GM08714 (cell line): Measurements from ENCODE around the gene SUMO4.

ENCODE experiments used
- H3K4me3 ChIP-seq: fragments of 200-500 bp; sonication (Bioruptor generic); 2 replicates; pipeline ENCODE4 v1.5.1; 2014; ENCODE audit warnings: mild to moderate bottlenecking, low read length, inconsistent platforms
- ZNF274 ChIP-seq: IDR thresholded peaks from 2 replicates; pipeline ENCODE4 v1.6.1; 2012; ENCODE audit warnings: mild to moderate bottlenecking, low read depth, low read length

The SUMO4 gene

DNA sequence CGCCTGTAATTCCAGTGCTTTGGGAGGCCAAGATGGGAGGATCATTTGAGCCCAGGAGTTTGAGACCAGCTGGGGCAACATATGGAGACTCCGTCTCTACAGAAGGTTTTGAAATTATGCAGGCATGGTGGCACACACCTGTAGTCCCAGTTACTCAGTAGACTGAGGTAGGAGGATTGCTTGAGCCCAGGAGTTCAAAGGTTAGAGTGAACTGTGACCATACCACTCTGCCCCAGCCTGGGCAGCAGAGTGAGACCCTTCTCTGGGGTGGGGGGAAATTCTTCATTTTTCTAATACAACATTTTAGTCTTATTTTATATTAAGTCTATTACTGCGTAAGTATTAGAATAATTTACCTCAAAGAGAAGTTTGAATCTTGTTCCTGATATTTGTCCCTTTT lies 20.1 kb upstream of the SUMO4 start:
- no peak overlapping the region for H3K4me3 ChIP-seq
- no peak for TF ChIP-seq ZNF274

DNA sequence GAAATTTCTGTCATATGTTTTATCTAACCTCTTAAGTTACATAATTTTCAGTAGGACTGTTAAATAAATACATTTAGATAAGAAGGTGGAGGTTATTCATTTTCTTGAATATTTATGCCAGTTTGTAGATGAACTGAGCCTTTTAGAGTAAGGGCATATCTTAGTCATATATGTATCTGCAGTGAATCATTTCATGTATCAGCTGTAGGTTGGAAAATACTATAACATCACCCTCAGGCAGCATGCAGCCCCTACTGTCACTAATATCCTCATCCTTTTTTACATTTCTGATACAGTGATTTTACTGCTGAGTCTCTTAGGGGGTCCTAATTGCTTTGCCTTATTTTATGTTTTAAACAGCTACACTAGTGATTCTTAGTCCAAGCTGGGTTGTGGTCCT lies 19.5 kb upstream of the SUMO4 start:
- TF ChIP-seq ZNF274, result no peak
- no peak overlapping the region for H3K4me3 ChIP-seq

DNA sequence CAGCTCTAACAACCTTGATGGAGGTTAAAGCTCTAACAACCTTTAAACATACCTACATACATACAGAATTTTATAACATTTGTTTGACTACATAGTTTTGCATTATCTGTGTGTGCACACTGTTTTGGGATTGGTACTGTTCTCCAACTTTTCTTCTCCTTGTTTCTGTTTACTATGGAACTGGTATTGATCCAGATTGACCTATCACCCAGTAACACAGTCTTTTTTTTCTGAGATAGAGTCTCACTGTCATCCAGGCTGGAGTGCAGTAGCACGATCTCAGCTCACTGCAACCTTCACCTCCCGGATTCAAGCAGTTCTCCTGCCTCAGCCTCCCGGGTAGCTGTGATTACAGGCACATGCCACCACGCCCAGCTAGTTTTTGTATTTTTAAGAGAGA lies 16.7 kb upstream of the SUMO4 start:
- H3K4me3 ChIP-seq, result no peak overlapping the region
- TF ChIP-seq ZNF274, result no peak

DNA sequence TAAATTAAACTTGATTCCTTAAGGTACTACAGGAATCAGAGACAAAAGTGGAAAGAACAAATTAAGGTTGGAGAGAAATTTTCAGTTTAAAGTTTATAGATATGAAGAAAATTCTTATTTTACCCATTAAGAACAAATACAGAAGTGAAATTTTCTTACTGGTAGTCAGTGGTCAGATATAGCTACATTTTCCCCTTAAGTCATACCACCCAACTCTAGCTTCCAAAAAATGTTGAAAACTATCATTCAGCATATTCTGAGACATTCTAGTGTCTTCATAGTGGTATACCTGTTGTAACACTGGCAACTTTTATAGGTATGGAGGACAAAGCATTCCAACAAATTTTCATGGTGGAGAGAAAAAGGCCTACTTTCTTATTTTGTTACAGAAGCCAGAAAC lies 15.6 kb upstream of the SUMO4 start:
- no peak for TF ChIP-seq ZNF274
- no peak overlapping the region for H3K4me3 ChIP-seq

DNA sequence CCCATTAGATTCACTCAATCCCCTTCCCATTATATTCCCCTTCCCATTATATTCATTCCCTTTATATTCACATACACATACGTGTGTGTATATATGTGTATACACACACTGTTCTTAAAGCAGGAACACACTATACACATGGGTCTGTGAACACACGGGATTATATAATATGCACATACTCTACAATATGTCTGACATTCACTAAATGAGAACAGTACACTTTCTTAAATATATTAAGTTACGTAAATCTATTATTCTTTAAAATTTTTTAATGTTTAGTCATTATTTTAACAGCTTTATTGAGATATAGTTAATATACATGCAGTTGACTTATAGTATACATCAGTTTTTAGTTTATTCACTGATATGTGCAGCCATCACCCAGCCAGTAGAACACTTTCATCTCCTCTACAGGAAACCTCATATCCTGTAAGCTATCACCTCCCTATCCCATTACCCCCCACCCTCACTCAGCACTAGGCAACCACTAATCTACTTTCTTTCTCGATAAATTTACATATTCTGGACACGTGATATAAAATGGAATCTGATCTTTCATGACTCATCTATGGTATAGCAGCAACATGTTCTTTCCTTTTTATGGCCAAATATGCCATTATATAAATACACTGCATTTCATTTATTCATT lies 13.9 kb upstream of the SUMO4 start:
- H3K4me3 ChIP-seq, result no peak overlapping the region
- TF ChIP-seq ZNF274, result no peak

DNA sequence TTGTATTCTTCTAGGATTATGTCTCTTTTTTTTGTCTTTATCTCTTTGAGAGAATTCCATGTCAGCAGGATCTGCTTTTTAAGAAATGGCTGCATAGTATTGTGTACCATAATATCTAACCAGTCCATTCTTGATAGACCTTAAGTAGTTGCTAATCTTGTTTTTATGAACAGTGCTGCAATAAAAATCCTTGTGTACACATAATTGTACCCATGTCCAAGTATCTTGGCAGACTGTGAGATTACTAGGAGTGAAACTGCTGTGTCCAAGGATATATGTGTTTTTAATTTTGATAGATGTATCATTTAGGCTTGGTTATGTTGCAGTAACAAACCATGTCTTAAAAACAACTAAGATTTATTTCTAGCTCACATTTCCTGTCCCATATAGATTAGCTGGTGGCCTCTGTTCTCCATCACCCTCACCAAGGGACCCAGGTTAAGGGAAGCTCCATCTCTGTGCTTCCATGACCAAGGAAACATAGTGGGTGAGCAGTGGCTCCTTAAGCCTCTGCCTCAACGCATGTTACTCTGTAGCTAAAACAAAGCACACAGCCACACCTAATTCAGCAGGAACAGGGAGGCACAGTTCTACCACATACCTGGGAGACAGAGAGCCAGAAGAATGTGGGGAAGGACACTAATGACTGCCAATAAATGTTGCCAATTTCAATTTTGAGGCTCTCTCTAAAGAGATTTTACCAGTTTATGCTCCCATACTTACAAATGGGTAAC lies 12.1 kb upstream of the SUMO4 start:
- TF ChIP-seq ZNF274, result no peak
- no peak overlapping the region for H3K4me3 ChIP-seq

DNA sequence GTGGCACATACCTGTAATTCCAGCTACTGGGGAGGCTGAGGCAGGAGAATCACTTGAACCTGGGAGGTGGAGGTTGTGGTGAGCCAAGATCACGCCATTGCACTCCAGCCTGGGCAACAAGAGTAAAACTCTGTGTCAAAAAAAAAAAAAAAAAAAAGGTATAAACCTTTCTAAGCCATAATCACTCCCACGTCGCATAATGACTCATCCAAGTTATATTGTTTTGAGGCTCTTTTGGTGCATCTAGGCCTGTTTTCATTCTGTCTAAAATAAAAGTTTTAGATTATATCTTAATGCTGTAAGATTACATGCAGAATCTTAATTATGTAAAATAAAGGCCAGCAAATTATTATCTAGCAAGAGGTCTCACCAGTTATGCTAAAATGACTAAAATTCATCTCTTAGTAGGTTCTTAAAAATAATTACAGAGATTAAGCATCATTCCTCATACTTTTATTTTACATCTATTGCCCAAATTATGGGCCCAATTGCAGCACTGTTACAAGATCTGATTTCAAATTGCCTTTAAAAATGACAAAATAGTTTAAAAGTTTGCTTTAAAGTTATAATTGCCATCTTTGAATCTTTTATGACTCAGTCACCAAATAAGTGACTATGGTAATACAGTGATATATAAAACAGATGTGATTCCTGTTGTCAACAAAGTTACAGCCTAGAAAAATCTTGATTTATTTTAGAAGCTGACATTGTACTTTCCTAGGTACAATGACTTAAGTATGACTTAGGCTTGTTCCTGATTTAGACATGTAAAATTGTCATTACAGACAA lies 10.4 kb upstream of the SUMO4 start:
- no peak overlapping the region for H3K4me3 ChIP-seq
- TF ChIP-seq ZNF274, result no peak

DNA sequence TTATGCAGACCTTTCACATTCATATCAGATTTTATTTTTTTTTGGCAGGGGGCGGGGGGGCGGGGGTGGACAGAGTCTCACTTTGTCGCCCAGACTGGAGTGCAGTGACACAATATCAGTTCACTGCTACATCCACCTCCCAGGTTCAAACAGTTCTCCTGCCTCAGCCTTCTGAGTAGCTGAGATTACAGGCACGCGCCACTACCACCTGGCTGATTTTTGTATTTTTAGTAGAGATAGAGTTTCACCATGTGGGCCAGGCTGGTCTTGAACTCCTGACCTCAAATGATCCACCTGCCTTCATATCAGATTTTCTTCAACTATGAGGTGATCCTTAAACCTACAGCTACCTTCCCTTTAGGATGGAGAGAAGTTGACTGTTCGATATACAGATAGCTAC lies 8.0 kb upstream of the SUMO4 start:
- TF ChIP-seq ZNF274, result no peak
- no peak overlapping the region for H3K4me3 ChIP-seq

DNA sequence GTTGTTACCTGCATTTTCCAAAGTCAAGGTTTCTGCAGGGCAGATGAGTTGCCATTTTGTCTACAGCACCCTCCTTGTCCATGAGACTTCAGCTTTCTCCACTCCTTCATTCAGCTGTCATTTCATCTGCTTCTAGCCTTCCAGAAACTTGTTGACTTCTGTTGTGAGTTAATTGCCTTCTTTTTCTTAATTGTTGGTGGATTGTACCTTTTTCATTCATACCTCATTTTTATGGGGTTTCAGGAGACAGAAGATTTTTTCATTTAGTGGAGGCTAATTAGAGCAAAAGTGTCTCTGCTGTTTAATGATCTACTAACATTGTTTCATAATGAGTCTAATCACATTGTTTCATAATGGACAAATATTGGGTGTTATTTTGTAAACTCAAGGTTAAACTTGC lies 7.5 kb upstream of the SUMO4 start:
- no peak for TF ChIP-seq ZNF274
- H3K4me3 ChIP-seq, result no peak overlapping the region

DNA sequence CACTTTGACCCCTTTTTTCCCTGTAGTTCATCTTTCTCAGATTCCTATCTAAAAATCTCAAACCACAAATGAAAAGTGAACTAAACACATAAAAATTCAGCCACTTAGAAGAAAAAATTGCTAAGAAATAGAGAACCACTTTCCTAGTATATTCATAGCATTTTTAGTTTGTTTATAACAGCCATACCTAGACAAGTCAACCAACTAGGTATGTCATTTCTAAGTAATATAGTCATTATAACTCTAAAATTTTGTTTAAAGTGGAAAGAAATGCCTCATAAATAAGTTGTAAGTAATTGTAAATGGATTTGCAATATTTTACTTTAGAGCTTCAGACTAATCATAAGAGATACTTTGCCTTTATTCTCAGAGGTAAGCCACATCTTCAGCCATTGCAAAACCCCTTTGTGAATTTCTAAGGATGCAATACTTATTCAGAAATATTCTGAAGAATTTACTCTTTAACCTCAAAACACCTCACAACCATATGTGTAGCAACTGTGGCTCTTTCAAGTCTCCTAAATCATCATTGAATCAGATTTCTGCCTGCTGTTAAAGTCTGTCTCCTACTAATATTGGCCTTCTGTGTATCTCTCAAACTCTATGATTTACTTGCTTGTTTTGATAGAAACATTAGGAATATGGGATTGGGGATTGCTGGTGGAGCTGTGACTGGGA lies 6.9 kb upstream of the SUMO4 start:
- no peak overlapping the region for H3K4me3 ChIP-seq
- no peak for TF ChIP-seq ZNF274

DNA sequence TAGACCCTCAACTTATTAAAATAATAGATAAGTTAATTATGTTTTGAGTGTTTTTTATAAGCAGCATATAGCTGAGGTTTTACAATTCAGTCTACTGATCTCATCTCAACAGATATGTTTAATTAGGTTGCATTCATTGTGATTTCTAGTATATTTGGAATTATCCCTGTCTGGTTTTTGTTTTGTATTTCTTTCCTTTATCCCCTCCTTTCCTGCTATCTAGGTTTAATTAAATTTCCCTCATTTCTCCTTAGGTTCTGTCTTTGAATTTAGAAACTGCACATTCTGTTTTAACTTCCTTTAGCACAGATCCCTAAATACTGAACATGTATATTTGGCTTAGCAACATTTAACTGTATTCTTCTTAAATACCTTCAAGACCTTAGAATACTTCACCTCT lies 4.9 kb upstream of the SUMO4 start:
- H3K4me3 ChIP-seq, result no peak overlapping the region
- TF ChIP-seq ZNF274, result no peak

DNA sequence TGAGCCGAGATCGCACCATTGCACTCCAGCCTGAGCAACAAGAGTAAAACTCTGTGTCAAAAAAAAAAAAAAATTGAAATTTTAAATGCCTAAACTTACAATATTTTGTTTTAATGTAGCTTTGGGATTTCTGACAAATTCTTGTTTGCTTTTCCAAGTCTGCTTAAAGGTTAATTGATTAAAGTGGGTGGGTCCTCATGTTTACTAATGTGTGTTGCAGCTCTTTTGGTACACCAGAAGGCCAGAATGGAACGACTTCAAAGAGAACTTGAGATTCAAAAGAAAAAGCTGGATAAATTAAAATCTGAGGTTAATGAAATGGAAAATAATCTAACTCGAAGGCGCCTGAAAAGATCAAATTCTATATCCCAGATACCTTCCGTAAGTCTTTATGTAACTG lies 2.7 kb upstream of the SUMO4 start:
- TF ChIP-seq ZNF274, result no peak

DNA sequence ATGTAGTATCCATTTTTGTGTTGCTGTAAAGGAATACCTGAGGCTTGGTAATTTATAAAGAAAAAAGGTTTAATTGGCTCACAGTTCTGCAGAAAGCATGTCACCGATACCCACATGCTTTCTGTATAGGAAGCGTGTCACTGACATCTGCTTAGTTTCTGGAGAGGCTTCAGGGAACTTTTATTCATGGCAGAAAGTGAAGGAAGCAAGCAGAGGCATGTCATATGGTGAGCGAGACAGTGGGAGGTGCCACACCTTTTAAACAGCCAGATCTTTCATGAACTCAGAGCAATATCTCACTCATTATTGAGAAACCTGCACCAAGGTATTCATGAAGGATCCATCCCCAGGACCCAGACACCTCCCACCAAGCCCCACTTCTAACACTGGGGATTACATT lies 3.5 kb downstream of the SUMO4 start:
- no peak for TF ChIP-seq ZNF274

More for the DNA sequence above, 2.7 kb upstream of the SUMO4 start:
- H3K4me3 ChIP-seq, result no peak overlapping the region

More for the DNA sequence above, 3.5 kb downstream of the SUMO4 start:
- H3K4me3 ChIP-seq, result no peak overlapping the region
